D721Med (cell line): ENCODE results near the gene PTPMT1.
"Not testable (repeated sequence)": the region's sequence is repeated elsewhere in the genome, so short reads cannot be mapped to it uniquely, and the experiment has no call there.

Experiments used
- DNase-seq: peaks from one replicate; pipeline ENCODE4 v3.0.0; 2011; ENCODE audit warnings: low spot score; ENCODE audit not compliant: insufficient read length
- FAIRE-seq: peaks from 2 replicates; lab custom pipeline; 2011; peaks lifted over from hg19 to GRCh38; lab: Jason Lieb, UNC
- CTCF ChIP-seq: IDR thresholded peaks from 2 replicates; pipeline ENCODE4 v1.5.1; 2012; ENCODE audit warnings: mild to moderate bottlenecking, control low read depth; ENCODE audit not compliant: insufficient read depth; ENCODE audit errors: missing control alignments

PTPMT1 gene

DNA sequence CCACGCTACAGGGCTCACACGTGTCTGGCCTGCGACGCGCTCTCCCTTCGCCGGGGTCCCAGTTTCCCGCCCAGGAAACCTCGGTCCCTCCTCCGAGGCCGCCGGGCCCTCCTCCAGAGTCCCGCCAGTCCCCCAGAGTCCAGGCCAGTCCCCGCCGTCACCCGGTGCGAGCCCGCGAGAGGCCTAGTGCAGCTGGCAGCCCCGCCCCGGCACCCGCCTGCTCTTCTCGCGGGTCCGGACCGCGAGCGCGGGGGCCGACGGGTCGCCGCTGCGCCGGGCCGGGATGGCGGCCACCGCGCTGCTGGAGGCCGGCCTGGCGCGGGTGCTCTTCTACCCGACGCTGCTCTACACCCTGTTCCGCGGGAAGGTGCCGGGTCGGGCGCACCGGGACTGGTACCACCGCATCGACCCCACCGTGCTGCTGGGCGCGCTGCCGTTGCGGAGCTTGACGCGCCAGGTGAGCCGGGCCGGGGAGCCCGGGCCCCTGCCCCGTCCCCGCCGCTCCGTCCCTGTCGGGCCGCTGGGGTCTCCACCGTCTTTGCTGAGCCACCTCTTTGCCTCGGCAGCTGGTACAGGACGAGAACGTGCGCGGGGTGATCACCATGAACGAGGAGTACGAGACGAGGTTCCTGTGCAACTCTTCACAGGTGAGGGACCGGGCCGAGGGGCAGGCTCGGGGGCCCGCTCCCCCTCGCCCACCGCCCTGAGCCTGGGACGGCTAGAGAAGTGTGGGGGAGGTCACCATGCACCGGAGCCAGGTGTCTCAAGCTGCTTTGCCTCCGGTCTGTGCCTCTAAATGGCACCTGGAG is at the start of gene PTPMT1:
PTPMT1 (plus strand) TSS at position 260 of the 809 bp plus-strand sequence; CDS start at position 284, 24 bp downstream.
- DNase-seq (no peak), FAIRE-seq (no peak)
- TF ChIP-seq CTCF = no peak

- TF ChIP-seq CTCF = no peak
- DNase-seq (no peak), FAIRE-seq (no peak)
These were observed 49.2 kb upstream of the PTPMT1 start for GRCh38 chr11:47516155-47516554.

DNA sequence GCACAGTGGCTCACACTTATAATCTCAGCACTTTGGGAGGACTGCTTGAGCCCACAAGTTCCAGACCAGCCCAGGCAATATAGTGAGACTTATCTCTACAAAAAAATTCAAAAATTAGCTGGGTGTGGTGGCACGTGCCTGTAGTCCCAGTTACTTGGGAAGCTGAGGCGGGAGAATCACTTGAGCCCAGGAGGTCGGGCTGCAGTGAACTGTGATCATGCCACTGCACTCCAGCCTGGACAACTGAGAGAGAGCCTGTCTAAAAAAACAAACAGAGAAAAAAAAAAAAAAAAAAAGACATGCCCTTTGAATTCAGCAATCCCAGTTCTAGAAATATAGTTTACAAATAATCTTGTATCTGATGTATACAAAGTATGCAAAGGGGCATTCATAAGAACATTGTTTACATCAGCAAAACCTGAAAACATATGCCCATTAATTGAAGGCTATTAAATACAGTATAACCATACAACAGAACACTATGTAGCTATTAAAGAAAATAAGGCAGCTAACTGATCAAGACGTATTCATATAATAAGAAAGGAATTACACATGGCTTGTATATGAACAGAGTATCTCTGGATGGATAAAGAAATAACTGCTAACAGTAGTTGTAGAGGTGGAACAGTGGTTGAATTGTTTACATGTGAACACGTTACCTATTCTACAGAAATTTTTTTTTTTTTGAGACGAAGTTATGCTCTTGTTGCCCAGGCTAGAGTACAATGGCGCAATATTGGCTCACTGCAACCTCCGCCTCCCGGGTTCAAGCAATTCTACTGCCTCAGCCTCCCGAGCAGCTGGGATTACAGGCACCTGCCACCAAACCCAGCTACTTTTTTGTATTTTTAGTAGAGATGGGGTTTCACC is 48.2 kb upstream of the PTPMT1 start:
- DNase-seq (no peak), FAIRE-seq (no peak)
- TF ChIP-seq CTCF = no peak

- DNase-seq (no peak), FAIRE-seq (no peak)
- TF ChIP-seq CTCF = no peak
These were observed 47.0 kb upstream of the PTPMT1 start for GRCh38 chr11:47518212-47518964.

GRCh38 chr11:47523490-47524225 is 41.7 kb upstream of the PTPMT1 start:
- TF ChIP-seq CTCF = no peak
- FAIRE-seq (no peak), DNase-seq (no peak)

DNA sequence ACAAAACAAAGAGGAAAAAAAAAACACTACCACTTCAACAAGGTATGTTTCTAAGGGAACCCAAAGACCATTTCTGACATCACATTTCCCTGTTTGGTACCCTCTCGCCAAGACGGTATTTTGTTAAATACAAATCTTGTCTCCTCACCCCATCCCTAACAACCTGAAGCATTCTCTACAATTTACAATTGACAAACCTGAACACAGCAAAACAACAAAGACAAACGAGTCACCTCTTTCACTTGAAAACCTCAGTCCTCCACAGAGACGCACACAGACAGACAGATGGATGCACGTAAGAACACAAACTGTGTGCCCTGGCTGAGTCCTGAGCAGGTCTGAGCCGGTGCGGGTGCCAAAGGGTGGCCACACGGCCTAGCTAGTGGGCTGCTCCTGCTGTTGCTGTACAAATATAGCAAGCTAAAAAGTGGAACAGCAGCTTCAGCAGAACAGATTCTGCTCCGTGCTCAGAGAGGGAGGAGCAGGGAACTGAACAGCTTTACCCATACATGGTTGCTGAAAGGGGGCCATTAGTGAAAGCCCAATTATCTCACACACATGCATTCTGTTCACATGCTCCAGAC is 41.0 kb upstream of the PTPMT1 start:
- FAIRE-seq (no peak), DNase-seq (no peak)
- TF ChIP-seq CTCF = no peak

GRCh38 chr11:47526032-47526431 is 39.4 kb upstream of the PTPMT1 start:
- FAIRE-seq, DNase-seq: not testable (repeated sequence)
